Esophagus squamous epithelium (tissue), 4 donors: Measurements from ENCODE around the gene AMFR.

Source experiments
- POLR2A ChIP-seq, 4 donors: fragments of 450-650 bp; IDR thresholded peaks; one replicate each; pipeline ENCODE4 v1.6.1; 2017; ENCODE audit warnings: antibody characterized with exemption in 4 of 4, mild to moderate bottlenecking in 4 of 4, moderate library complexity in 3 of 4
- TF ChIP-seq, protein P1 (sequence below), 6 experiments: fragments of 450-650 bp in 4 of 6; fragments of 200-600 bp in 2 of 6; sonication (generic) in 2 of 6; IDR thresholded peaks; one replicate each; pipeline ENCODE4 v1.5.1; 2016 to 2019; ENCODE audit warnings: antibody characterized with exemption in 6 of 6, mild to moderate bottlenecking in 4 of 6, moderate library complexity in 4 of 6

DNA sequence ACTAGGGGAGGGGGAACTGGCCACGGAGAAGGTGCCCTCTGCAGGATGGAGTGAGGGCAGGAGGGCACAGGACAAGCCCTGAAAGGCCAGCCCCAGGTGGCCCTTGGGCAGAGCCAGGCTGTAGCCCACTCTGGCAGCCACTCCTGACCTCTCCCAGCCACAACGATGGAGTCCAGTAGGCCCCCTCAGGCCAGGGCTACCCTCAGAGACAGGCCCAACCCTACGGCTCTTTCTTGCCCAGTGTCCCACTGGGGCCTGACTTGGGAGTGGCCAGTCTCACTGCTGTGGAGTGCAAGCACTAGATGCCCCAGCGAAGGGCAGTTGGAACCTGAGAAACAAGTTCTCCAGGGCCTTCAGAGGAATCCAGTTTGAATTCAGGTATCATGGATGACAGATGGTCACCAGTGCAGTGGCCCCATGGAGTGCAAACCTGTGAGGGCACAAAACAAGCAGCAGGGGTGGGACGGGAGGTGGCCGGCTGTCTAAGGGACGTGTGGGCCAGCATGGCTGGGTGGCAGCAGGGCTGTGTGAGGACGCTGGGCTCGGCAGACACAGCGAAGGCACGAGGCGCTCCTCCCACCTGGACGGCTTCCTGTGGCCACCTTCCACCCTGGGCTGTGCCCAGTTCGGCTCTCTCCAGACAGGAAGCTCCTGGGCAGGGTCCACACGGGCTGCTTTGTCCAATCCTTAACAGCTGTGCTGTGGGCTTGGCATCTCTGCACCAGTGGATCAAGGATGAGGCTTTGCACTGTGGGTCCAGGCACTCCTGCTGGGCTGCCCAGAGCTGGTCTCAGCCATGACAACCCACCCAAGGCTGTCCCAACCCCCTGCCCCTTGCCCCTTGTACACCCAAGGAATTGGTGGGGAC lies 72.1 kb downstream of the AMFR start:
- TF ChIP-seq, protein P1, sequence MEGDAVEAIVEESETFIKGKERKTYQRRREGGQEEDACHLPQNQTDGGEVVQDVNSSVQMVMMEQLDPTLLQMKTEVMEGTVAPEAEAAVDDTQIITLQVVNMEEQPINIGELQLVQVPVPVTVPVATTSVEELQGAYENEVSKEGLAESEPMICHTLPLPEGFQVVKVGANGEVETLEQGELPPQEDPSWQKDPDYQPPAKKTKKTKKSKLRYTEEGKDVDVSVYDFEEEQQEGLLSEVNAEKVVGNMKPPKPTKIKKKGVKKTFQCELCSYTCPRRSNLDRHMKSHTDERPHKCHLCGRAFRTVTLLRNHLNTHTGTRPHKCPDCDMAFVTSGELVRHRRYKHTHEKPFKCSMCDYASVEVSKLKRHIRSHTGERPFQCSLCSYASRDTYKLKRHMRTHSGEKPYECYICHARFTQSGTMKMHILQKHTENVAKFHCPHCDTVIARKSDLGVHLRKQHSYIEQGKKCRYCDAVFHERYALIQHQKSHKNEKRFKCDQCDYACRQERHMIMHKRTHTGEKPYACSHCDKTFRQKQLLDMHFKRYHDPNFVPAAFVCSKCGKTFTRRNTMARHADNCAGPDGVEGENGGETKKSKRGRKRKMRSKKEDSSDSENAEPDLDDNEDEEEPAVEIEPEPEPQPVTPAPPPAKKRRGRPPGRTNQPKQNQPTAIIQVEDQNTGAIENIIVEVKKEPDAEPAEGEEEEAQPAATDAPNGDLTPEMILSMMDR (IDR thresholded peaks at IDR 0.05), result no peak
- no peak for TF ChIP-seq POLR2A (IDR thresholded peaks at IDR 0.05)
